GM12878 (cell line): ENCODE results near the gene ZNF333. TPM values are rescaled to one million over a fixed set of nuclear protein-coding genes. Genes with fewer than 3 reads are reported as not detected.

ENCODE experiments used
- ATAC-seq: fragments of 200-7000 bp; cut with Tn5 transposase; 3 replicates; pipeline ENCODE4 v1.9.1; 2020; ENCODE audit warnings: mild to moderate bottlenecking, moderate library complexity
- BruUV-seq: library from RNA; stranded (reverse); fragments of 400-500 nt; replicated peaks from 2 replicates; lab custom pipeline; 2021; lab: Mats Ljungman, UMichigan
- CTCF ChIA-PET: fragments of 300-600 bp; sonication (Branson Sonifier 250); formaldehyde crosslinking; extraction: SDS; loops from one replicate; lab custom pipeline; 2021; ENCODE audit warnings: inconsistent platforms; lab: Yijun Ruan, JAX
- POLR2A ChIA-PET: fragments of 350-600 bp; formaldehyde crosslinking; extraction: SDS; loops from one replicate; lab custom pipeline; 2021; ENCODE audit warnings: inconsistent platforms; lab: Charles Lee
- RAD21 ChIA-PET: fragments of 300-600 bp; sonication (Branson Sonifier 250); formaldehyde crosslinking; loops from one replicate; lab custom pipeline; 2023; ENCODE audit warnings: antibody characterized with exemption; ENCODE audit not compliant: unreplicated experiment; lab: Charles Lee
- SMC1A ChIA-PET: fragments of 300-600 bp; sonication (Branson Sonifier 250); formaldehyde crosslinking; loops from one replicate; lab custom pipeline; 2023; ENCODE audit not compliant: unreplicated experiment, uncharacterized antibody; lab: Charles Lee
- DNase-seq: peaks from one replicate; pipeline ENCODE4 v3.0.0-alpha.2; 2011; ENCODE audit warnings: low read depth, low spot score
- FAIRE-seq: peaks from 3 replicates; lab custom pipeline; 2011; peaks lifted over from hg19 to GRCh38; lab: Jason Lieb, UNC
- H2AFZ ChIP-seq: 2 replicates; pipeline ENCODE4 v1.6.0; 2011; ENCODE audit warnings: low read depth, low read length, control low read depth; ENCODE audit not compliant: control insufficient read depth
- H3K27ac ChIP-seq: 2 replicates; pipeline ENCODE4 v1.5.1; 2011; ENCODE audit warnings: control low read depth; ENCODE audit not compliant: control insufficient read depth, insufficient read depth
- H3K27me3 ChIP-seq, 2 experiments: replicated peaks in 1 of 2; 2 replicates each; pipeline versions ENCODE4 v1.6.0 to v1.6.1; 2011; ENCODE audit warnings: low read length in 1 of 2; ENCODE audit not compliant: control insufficient read depth in 2 of 2, insufficient read depth in 2 of 2
- H3K36me3 ChIP-seq, 2 experiments: 2 replicates each; pipeline ENCODE4 v1.5.1; 2011; ENCODE audit warnings: low read length in 1 of 2; ENCODE audit not compliant: control insufficient read depth in 2 of 2, insufficient read depth in 2 of 2
- H3K4me1 ChIP-seq: 2 replicates; pipeline ENCODE4 v1.6.1; 2011; ENCODE audit warnings: mild to moderate bottlenecking, low read length, moderate library complexity, mixed read lengths; ENCODE audit not compliant: control insufficient read depth, insufficient read depth
- H3K4me2 ChIP-seq: 2 replicates; pipeline ENCODE4 v1.6.0; 2011; ENCODE audit warnings: control low read depth; ENCODE audit not compliant: control insufficient read depth, insufficient read depth
- H3K4me3 ChIP-seq: fragments of 200-600 bp; sonication (generic); 2 replicates; pipeline ENCODE4 v1.5.1; 2016
- H3K79me2 ChIP-seq: 2 replicates; pipeline ENCODE4 v1.6.0; 2011; ENCODE audit warnings: low read length; ENCODE audit not compliant: control insufficient read depth, insufficient read depth
- H3K9ac ChIP-seq: 2 replicates; pipeline ENCODE4 v1.8.0; 2011; ENCODE audit warnings: low read length, control low read depth, mixed read lengths; ENCODE audit not compliant: control insufficient read depth, insufficient read depth
- H3K9me3 ChIP-seq: replicated peaks from 3 replicates; pipeline ENCODE4 v1.5.1; 2011; ENCODE audit warnings: mild to moderate bottlenecking, low read length; ENCODE audit not compliant: control insufficient read depth, insufficient read depth
- H4K20me1 ChIP-seq: 2 replicates; pipeline ENCODE4 v1.6.0; 2011; ENCODE audit not compliant: control insufficient read depth, insufficient read depth
- CBX5 ChIP-seq: sonication (generic); IDR thresholded peaks from 2 replicates; pipeline ENCODE4 v1.6.1; 2016; ENCODE audit warnings: low read depth, moderate library complexity, mild to moderate bottlenecking, inconsistent platforms
- FOXK2 ChIP-seq: fragments of 450-650 bp; IDR thresholded peaks from 2 replicates; pipeline ENCODE4 v1.6.1; 2017; ENCODE audit warnings: mild to moderate bottlenecking, moderate library complexity
- SIX5 ChIP-seq: IDR thresholded peaks from 2 replicates; pipeline ENCODE4 v1.6.1; 2011; ENCODE audit warnings: mild to moderate bottlenecking, low read depth, low read length, moderate library complexity; ENCODE audit not compliant: severe bottlenecking
- SREBF2 ChIP-seq: IDR thresholded peaks from 2 replicates; pipeline ENCODE4 v1.6.1; 2012; ENCODE audit warnings: mild to moderate bottlenecking, low read length
- SRF ChIP-seq, 2 experiments: IDR thresholded peaks; 2 replicates each; pipeline ENCODE4 v1.6.1; 2011; ENCODE audit warnings: low read depth in 2 of 2, low read length in 2 of 2, mild to moderate bottlenecking in 1 of 2, moderate library complexity in 1 of 2
- STAT1 ChIP-seq: fragments of 450-650 bp; conservative IDR thresholded peaks from 2 replicates; pipeline ENCODE4 v1.6.1; 2014; ENCODE audit warnings: antibody characterized with exemption, mild to moderate bottlenecking
- YY1 ChIP-seq: IDR thresholded peaks from 2 replicates; pipeline ENCODE4 v1.6.1; 2011; ENCODE audit warnings: low read depth, mild to moderate bottlenecking, low read length
- WGBS: methylation state at CpG from one replicate; pipeline ENCODE4 v1.1.6; 2016; ENCODE audit warnings: low lambda C conversion rate; ENCODE audit not compliant: insufficient replicate concordance, insufficient coverage; ENCODE audit errors: missing lambda C conversion rate; 5-methylcytosine and 5-hydroxymethylcytosine counted together
- in situ Hi-C: fragments of 300-500 bp; cut with MboI; formaldehyde crosslinking; loops from 9 replicates; pipeline ENCODE4 v1.14.3; 2018; ENCODE audit warnings: mixed read lengths
- intact Hi-C: fragments of 100-400 bp; cut with micrococcal nuclease; formaldehyde crosslinking; loops from one replicate; pipeline ENCODE4 v1.14.2; 2022; ENCODE audit not compliant: unreplicated experiment
- polyA plus RNA-seq, 11 experiments: library from polyadenylated mRNA; depleted of rRNA in 4 of 11; unstranded in 6 of 11; stranded (reverse) in 5 of 11; fragments of >200 nt; fragmentation: Nextera tagmentation in 4 of 11; fragmentation: Illumina TruSeq in 1 of 11; extraction: Ambion mirVana in 4 of 11; extraction: Trizol in 1 of 11; gene quantifications; 1 replicate in 1 of 11; 2 replicates in 10 of 11; pipeline versions ENCODE4 v1.2.1 to v1.2.3, GENCODE V29; 2011 to 2016; ENCODE audit warnings: inconsistent platforms in 2 of 11, missing spikeins in 2 of 11, low read depth in 1 of 11
- total RNA-seq, 4 experiments: library from RNA; depleted of rRNA in 3 of 4; stranded (reverse); fragments of >200 nt in 3 of 4; fragmentation: Illumina TruSeq in 1 of 4; extraction: Trizol in 1 of 4; gene quantifications; 2 replicates each; pipeline versions ENCODE4 v1.2.1 to v1.2.3, GENCODE V29; 2013 to 2021
- TF ChIP-seq, protein P1 (sequence below): fragments of 450-650 bp; IDR thresholded peaks from 2 replicates; pipeline ENCODE4 v1.6.1; 2017; ENCODE audit warnings: low read depth, mild to moderate bottlenecking, moderate library complexity

ZNF333 gene
- total and polyA plus RNA-seq, 10 of the 15 experiments (the other 5 are each of a cell fraction or from before 2014, with no cell fraction given) = 2.3 to 14.1 (median 5.7) TPM

DNA sequence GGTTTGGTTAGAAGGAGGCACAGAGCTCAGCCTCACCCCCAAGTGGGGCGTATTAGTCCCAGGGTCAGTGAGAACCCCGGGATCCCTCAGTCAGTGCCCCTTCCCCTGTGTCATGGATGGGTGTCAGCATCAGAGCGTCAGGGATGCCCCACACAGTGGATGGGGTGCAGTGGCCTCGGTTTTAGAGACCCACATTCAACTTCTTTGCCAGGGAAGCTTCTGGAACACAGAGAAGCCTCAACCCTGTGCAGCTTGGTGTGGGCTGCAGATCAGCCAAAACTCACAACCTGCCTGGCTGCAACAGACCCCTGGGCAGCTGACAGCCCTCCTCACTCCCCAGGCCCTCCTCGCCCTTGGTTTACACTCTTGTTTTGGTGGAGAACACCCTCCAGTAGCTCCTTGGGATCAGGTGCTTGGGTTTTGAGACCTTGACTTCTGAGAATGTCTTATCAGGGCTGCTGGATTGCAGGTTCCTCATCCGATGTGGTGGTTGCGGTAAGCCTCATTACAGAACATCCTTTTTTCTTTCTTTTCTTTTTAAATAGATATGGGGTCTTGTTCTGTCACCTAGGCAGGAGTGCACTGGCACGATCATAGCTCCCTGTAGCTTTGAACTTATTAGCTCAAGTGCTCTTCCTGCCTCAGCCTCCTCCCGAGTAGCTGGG lies 11.0 kb downstream of the ZNF333 start:
- no peak for DNase-seq
- intact Hi-C loops = no loop called here
- Histone ChIP-seq H3K27me3 (no peaks in the 10 kb centered on the region), H3K9ac (no peak overlapping the region), H3K79me2 (no peaks in the 10 kb centered on the region), H2AFZ (no peak overlapping the region), H3K4me1 (no peaks in the 10 kb centered on the region), H3K4me2 (no peak overlapping the region), H3K36me3 (peaks cover 3 to 4% of the 10 kb centered on the region in 2 experiments; a peak in 3 of 4 replicates), H3K27ac (no peak overlapping the region), H3K4me3 (no peak overlapping the region), H4K20me1 (no peaks in the 10 kb centered on the region)
- CTCF ChIA-PET = interaction anchor here (1.0 to 1.9 kb wide), 5 partner anchors 9 to 144 kb away, joined by 3 to 4 read pairs (median 4); no protein-coding TSS in a partner anchor
- ATAC-seq = no peak
- RAD21 ChIA-PET = no interaction called here
- WGBS = 83% methylated on average over 8 of the region's 9 CpGs
- in situ Hi-C loops = no loop called here
- POLR2A ChIA-PET = interaction anchor here (1.2 kb wide), 1 partner anchor 10 kb away, joined by 5 read pairs; the partner anchor contains the start of gene ZNF333
- no TSS peak for BruUV-seq
- no peak for TF ChIP-seq SREBF2
- TF ChIP-seq SIX5 = no peak
- TF ChIP-seq STAT1 = no peak
- no peak for TF ChIP-seq YY1
- no peak for TF ChIP-seq SRF (IDR thresholded peaks at IDR 0.05; ENCODE audit: low read depth in 2 of 2, low read length in 2 of 2)
- no peak for TF ChIP-seq CBX5
- TF ChIP-seq, protein P1, sequence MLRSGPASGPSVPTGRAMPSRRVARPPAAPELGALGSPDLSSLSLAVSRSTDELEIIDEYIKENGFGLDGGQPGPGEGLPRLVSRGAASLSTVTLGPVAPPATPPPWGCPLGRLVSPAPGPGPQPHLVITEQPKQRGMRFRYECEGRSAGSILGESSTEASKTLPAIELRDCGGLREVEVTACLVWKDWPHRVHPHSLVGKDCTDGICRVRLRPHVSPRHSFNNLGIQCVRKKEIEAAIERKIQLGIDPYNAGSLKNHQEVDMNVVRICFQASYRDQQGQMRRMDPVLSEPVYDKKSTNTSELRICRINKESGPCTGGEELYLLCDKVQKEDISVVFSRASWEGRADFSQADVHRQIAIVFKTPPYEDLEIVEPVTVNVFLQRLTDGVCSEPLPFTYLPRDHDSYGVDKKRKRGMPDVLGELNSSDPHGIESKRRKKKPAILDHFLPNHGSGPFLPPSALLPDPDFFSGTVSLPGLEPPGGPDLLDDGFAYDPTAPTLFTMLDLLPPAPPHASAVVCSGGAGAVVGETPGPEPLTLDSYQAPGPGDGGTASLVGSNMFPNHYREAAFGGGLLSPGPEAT = no peak
- no peak for TF ChIP-seq FOXK2
- TF ChIP-seq, all 136 proteins: peak for 0
- SMC1A ChIA-PET = no interaction called here
- no peaks in the 10 kb centered on the region; the same call in 2 of the 3 replicates for H3K9me3 ChIP-seq
- no peak for FAIRE-seq
